Keratinocyte (primary cell): ENCODE measurements around the gene TSPEAR. TPM values are rescaled to one million over a fixed set of nuclear protein-coding genes. Genes with fewer than 3 reads are reported as not detected.

ENCODE experiments used
- DNase-seq: peaks from one replicate; pipeline ENCODE4 v3.0.0-alpha.2; 2011; ENCODE audit warnings: low read depth, missing footprints, low spot score
- FAIRE-seq: peaks from 2 replicates; lab custom pipeline; 2011; peaks lifted over from hg19 to GRCh38; lab: Jason Lieb, UNC
- H2AFZ ChIP-seq: 2 replicates; pipeline ENCODE4 v1.6.0; 2012; ENCODE audit warnings: low read length, control low read depth, inconsistent platforms; ENCODE audit not compliant: control insufficient read depth
- H3K27ac ChIP-seq: 2 replicates; pipeline ENCODE4 v1.5.1; 2011; ENCODE audit warnings: low read length; ENCODE audit not compliant: control insufficient read depth, insufficient read depth
- H3K27me3 ChIP-seq: 3 replicates; pipeline ENCODE4 v1.6.0; 2011; ENCODE audit warnings: low read length; ENCODE audit not compliant: control insufficient read depth, insufficient read depth; ENCODE audit errors: extremely low read depth
- H3K36me3 ChIP-seq, 2 experiments: 2 replicates in 1 of 2; 3 replicates in 1 of 2; pipeline ENCODE4 v1.5.1; 2011; ENCODE audit warnings: low read length in 2 of 2, mild to moderate bottlenecking in 1 of 2; ENCODE audit not compliant: control insufficient read depth in 2 of 2, insufficient read depth in 2 of 2; ENCODE audit errors: extremely low read depth in 1 of 2
- H3K4me1 ChIP-seq: 3 replicates; pipeline ENCODE4 v1.5.1; 2011; ENCODE audit warnings: low read length; ENCODE audit not compliant: control insufficient read depth, insufficient read depth; ENCODE audit errors: extremely low read depth
- H3K4me2 ChIP-seq: 3 replicates; pipeline ENCODE4 v1.6.0; 2011; ENCODE audit warnings: low read depth, low read length; ENCODE audit not compliant: control insufficient read depth, insufficient read depth; ENCODE audit errors: extremely low read depth
- H3K4me3 ChIP-seq, 3 experiments: fragments of 200-600 bp in 1 of 3; sonication (generic) in 1 of 3; 2 replicates in 2 of 3; 3 replicates in 1 of 3; pipeline ENCODE4 v1.5.1; 2011 to 2016; ENCODE audit warnings: low read length in 3 of 3, mild to moderate bottlenecking in 3 of 3, control low read depth in 2 of 3, inconsistent platforms in 1 of 3, low read depth in 1 of 3, mixed read lengths in 1 of 3, mixed run types in 1 of 3, moderate library complexity in 1 of 3; ENCODE audit not compliant: control insufficient read depth in 2 of 3, insufficient read depth in 2 of 3; ENCODE audit errors: extremely low read depth in 1 of 3
- H3K79me2 ChIP-seq: 2 replicates; pipeline ENCODE4 v1.6.0; 2012; ENCODE audit warnings: low read length; ENCODE audit not compliant: control insufficient read depth, insufficient read depth
- H3K9ac ChIP-seq: 3 replicates; pipeline ENCODE4 v1.6.0; 2011; ENCODE audit warnings: low read length; ENCODE audit not compliant: control insufficient read depth, insufficient read depth; ENCODE audit errors: extremely low read depth
- H3K9me1 ChIP-seq: 3 replicates; pipeline ENCODE4 v1.6.0; 2011; ENCODE audit warnings: low read length; ENCODE audit not compliant: control insufficient read depth, insufficient read depth; ENCODE audit errors: extremely low read depth
- H3K9me3 ChIP-seq: 2 replicates; pipeline ENCODE4 v1.5.1; 2012; ENCODE audit warnings: low read depth, low read length; ENCODE audit not compliant: control insufficient read depth
- H4K20me1 ChIP-seq: 3 replicates; pipeline ENCODE4 v1.6.0; 2011; ENCODE audit warnings: low read length; ENCODE audit not compliant: control insufficient read depth, insufficient read depth; ENCODE audit errors: extremely low read depth
- EZH2 ChIP-seq: IDR thresholded peaks from one replicate; pipeline ENCODE4 v1.6.1; 2012; ENCODE audit warnings: inconsistent platforms, mild to moderate bottlenecking, low read length, moderate library complexity
- dilution Hi-C: fragments of 300-500 bp; cut with MboI; formaldehyde crosslinking; loops from one replicate; pipeline ENCODE4 v1.7.0; 2020; ENCODE audit warnings: low sequenced_read_pairs; ENCODE audit not compliant: extremely low pct_ligation_motif_present
- polyA plus RNA-seq, 5 experiments: library from polyadenylated mRNA; depleted of rRNA in 3 of 5; stranded (reverse) in 3 of 5; stranded (forward) in 1 of 5; unstranded in 1 of 5; fragments of >200 nt; gene quantifications; 1 replicate in 1 of 5; 2 replicates in 3 of 5; 3 replicates in 1 of 5; pipeline versions ENCODE4 v1.2.1 to v1.2.3, GENCODE V29; 2011 to 2012; ENCODE audit warnings: missing spikeins in 2 of 5, low read depth in 1 of 5, low replicate concordance in 1 of 5
- TF ChIP-seq, protein P1 (sequence below), 3 experiments: IDR thresholded peaks in 1 of 3; conservative IDR thresholded peaks in 1 of 3; optimal IDR thresholded peaks in 1 of 3; 2 replicates in 2 of 3; 3 replicates in 1 of 3; pipeline versions ENCODE3 to v1.5.1; 2011; ENCODE audit warnings: low read length in 3 of 3, mild to moderate bottlenecking in 3 of 3, moderate library complexity in 2 of 3, control low read depth in 1 of 3, inconsistent platforms in 1 of 3; ENCODE audit not compliant: insufficient read depth in 2 of 3; ENCODE audit errors: extremely low read depth in 1 of 3

TSPEAR gene
- polyA plus RNA-seq, 1 donor (not counting 4 experiments of a cell fraction or from before 2014, with no cell fraction given), result 0.12 TPM

DNA sequence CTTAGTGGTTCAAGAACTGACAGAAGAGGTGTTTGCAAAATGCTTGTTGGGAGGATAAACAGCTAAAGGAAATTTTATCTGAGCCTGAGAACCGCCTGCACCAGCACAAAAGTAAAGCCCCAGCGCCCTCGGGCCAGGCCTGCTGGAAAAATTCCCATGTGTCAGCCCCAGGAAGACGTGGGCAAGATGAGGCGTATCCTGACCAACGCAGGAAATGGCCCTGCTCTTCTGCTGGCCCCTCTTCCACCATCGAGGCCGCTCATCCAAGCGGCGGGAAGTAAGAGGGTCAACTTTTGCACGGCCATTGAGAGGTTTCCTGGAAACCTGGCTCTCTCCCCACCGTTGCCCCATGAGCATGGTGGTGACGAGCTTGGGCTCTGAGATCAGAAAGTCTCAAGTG is 216.4 kb downstream of the TSPEAR start:
- Histone ChIP-seq H3K79me2 (no peaks in the 10 kb centered on the region), H3K9me1 (no peaks in the 10 kb centered on the region), H3K4me3 (no peak overlapping the region), H4K20me1 (no peaks in the 10 kb centered on the region), H3K27me3 (peaks cover 8% of the 10 kb centered on the region), H3K27ac (no peak overlapping the region), H3K9me3 (peaks cover 17% of the 10 kb centered on the region), H2AFZ (no peak overlapping the region), H3K9ac (no peak overlapping the region), H3K4me2 (no peak overlapping the region), H3K4me1 (no peaks in the 10 kb centered on the region), H3K36me3 (no peaks in the 10 kb centered on the region)
- no peak for TF ChIP-seq EZH2
- TF ChIP-seq, protein P1, sequence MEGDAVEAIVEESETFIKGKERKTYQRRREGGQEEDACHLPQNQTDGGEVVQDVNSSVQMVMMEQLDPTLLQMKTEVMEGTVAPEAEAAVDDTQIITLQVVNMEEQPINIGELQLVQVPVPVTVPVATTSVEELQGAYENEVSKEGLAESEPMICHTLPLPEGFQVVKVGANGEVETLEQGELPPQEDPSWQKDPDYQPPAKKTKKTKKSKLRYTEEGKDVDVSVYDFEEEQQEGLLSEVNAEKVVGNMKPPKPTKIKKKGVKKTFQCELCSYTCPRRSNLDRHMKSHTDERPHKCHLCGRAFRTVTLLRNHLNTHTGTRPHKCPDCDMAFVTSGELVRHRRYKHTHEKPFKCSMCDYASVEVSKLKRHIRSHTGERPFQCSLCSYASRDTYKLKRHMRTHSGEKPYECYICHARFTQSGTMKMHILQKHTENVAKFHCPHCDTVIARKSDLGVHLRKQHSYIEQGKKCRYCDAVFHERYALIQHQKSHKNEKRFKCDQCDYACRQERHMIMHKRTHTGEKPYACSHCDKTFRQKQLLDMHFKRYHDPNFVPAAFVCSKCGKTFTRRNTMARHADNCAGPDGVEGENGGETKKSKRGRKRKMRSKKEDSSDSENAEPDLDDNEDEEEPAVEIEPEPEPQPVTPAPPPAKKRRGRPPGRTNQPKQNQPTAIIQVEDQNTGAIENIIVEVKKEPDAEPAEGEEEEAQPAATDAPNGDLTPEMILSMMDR (optimal IDR thresholded peaks at IDR 0.05 in 1 of 3, IDR thresholded peaks at IDR 0.05 in 1 of 3, conservative IDR thresholded peaks at IDR 0.05 in 1 of 3; ENCODE audit: extremely low read depth in 1 of 3, insufficient read depth in 2 of 3, low read length in 3 of 3), result no peak
- no peak for DNase-seq
- dilution Hi-C loops, result loop anchor here (25.0 kb wide), 1 partner anchor 242 kb away; no protein-coding TSS in a partner anchor
- no peak for FAIRE-seq

DNA sequence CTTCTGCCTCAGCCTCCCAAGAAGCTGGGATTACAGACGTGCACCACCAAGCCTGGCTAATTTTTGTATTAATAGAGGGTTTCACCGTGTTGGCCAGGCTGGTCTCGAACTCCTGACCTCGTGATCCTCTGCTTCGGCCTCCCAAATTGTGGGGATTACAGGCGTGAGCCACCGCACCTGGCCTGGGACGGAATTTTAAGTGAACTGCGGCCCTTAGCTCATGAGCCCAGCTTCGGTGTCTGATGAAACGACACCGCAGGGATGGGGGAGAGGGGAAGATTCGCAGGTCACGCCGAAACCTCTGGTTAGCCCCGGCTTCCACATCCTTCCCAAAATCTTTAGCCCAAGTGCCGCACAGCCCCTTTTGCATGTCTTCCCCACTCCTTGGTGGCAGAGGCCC is 217.0 kb downstream of the TSPEAR start:
- Histone ChIP-seq H3K4me2 (no peak overlapping the region), H3K9ac (no peak overlapping the region), H3K36me3 (no peaks in the 10 kb centered on the region), H3K4me3 (no peak overlapping the region), H3K27ac (no peak overlapping the region), H3K27me3 (peaks cover 8% of the 10 kb centered on the region), H3K9me3 (peaks cover 17% of the 10 kb centered on the region), H2AFZ (no peak overlapping the region), H3K4me1 (no peaks in the 10 kb centered on the region), H3K9me1 (no peaks in the 10 kb centered on the region), H3K79me2 (no peaks in the 10 kb centered on the region), H4K20me1 (no peaks in the 10 kb centered on the region)
- DNase-seq (no peak), FAIRE-seq (no peak)
- dilution Hi-C loops, result loop anchor here (25.0 kb wide), 1 partner anchor 243 kb away; no protein-coding TSS in a partner anchor
- TF ChIP-seq, protein P1 (optimal IDR thresholded peaks at IDR 0.05 in 1 of 3, IDR thresholded peaks at IDR 0.05 in 1 of 3, conservative IDR thresholded peaks at IDR 0.05 in 1 of 3; ENCODE audit: extremely low read depth in 1 of 3, insufficient read depth in 2 of 3, low read length in 3 of 3), result no peak
- no peak for TF ChIP-seq EZH2
